WTC11 (cell line): ENCODE measurements around the gene RASA1.

ENCODE experiments used
- AFF4 ChIP-seq: sonication (generic); formaldehyde crosslinking; IDR thresholded peaks from 2 replicates; pipeline ENCODE4 v1.8.1; 2023; ENCODE audit warnings: mild to moderate bottlenecking, missing genetic modification reagents, borderline replicate concordance
- ATF3 ChIP-seq: sonication (generic); formaldehyde crosslinking; conservative IDR thresholded peaks from 2 replicates; pipeline ENCODE4 v1.8.1; 2022; ENCODE audit warnings: mild to moderate bottlenecking, missing genetic modification reagents
- CBFB ChIP-seq: sonication (generic); formaldehyde crosslinking; IDR thresholded peaks from 2 replicates; pipeline ENCODE4 v1.8.1; 2022; ENCODE audit warnings: mild to moderate bottlenecking, low read depth, missing genetic modification reagents
- CREB1 ChIP-seq: sonication (generic); formaldehyde crosslinking; IDR thresholded peaks from 2 replicates; pipeline ENCODE4 v1.8.0; 2023; ENCODE audit warnings: mild to moderate bottlenecking, missing genetic modification reagents
- CTCF ChIP-seq: fragments of 200-600 bp; IDR thresholded peaks from 2 replicates; pipeline ENCODE4 v1.8.0; 2022; ENCODE audit warnings: antibody characterized with exemption
- E2F5 ChIP-seq: sonication (generic); formaldehyde crosslinking; IDR thresholded peaks from 2 replicates; pipeline ENCODE4 v1.8.1; 2022; ENCODE audit warnings: mild to moderate bottlenecking, moderate library complexity, missing genetic modification reagents
- ETV6 ChIP-seq: sonication (generic); formaldehyde crosslinking; IDR thresholded peaks from 2 replicates; pipeline ENCODE4 v1.8.1; 2022; ENCODE audit warnings: mild to moderate bottlenecking, missing genetic modification reagents
- NR1H2 ChIP-seq: sonication (generic); formaldehyde crosslinking; IDR thresholded peaks from 2 replicates; pipeline ENCODE4 v1.9.0; 2021; ENCODE audit warnings: mild to moderate bottlenecking, moderate library complexity, missing genetic modification reagents
- NR3C1 ChIP-seq: sonication (generic); formaldehyde crosslinking; conservative IDR thresholded peaks from 2 replicates; pipeline ENCODE4 v1.8.1; 2023; ENCODE audit warnings: low read depth, mild to moderate bottlenecking, missing genetic modification reagents
- PRDM15 ChIP-seq: sonication (generic); formaldehyde crosslinking; IDR thresholded peaks from 2 replicates; pipeline ENCODE4 v1.8.0; 2022; ENCODE audit warnings: missing genetic modification reagents
- ZNF416 ChIP-seq: fragments of 250-450 bp; sonication (Bioruptor Pico); IDR thresholded peaks from 2 replicates; pipeline ENCODE4 v1.9.0; 2021; ENCODE audit warnings: mild to moderate bottlenecking, inconsistent platforms
- ZNF423 ChIP-seq: fragments of 250-450 bp; sonication (Bioruptor Pico); IDR thresholded peaks from 2 replicates; pipeline ENCODE4 v2.1.2; 2022; ENCODE audit warnings: mild to moderate bottlenecking, moderate library complexity

GRCh38 chr5:87361031-87361445 lies 93.4 kb downstream of the RASA1 start:
- TF ChIP-seq NR3C1 (CRISPR knock-in tag) (no peak), PRDM15 (CRISPR knock-in tag) (no peak), CTCF (no peak), ETV6 (CRISPR knock-in tag) (no peak), CBFB (no peak), NR1H2 (CRISPR knock-in tag) (no peak), AFF4 (CRISPR knock-in tag) (no peak), ZNF416 (CRISPR knock-in tag) (no peak), CREB1 (CRISPR knock-in tag) (no peak), ATF3 (CRISPR knock-in tag) (no peak), E2F5 (no peak), ZNF423 (CRISPR knock-in tag) (no peak)
